Common myeloid progenitor, CD34-positive (primary cell): Measurements from ENCODE around the gene PLEKHA8.

ENCODE experiments used
- CTCF ChIA-PET: fragments of 350-600 bp; sonication (Branson Sonifier 250); formaldehyde crosslinking; loops from one replicate; lab custom pipeline; 2021; ENCODE audit warnings: antibody characterized with exemption; lab: Charles Lee
- POLR2A ChIA-PET: fragments of 350-600 bp; sonication (Branson Sonifier 250); formaldehyde crosslinking; loops from one replicate; lab custom pipeline; 2021; ENCODE audit warnings: antibody characterized with exemption; lab: Charles Lee
- DNase-seq, 3 donors: peaks; one replicate each; pipeline versions ENCODE4 v3.0.0 to v3.0.0-alpha.2; 2013
- H3K27ac ChIP-seq, 2 experiments: 1 replicate in 1 of 2; 2 replicates in 1 of 2; pipeline ENCODE4 v1.7.0; 2013; ENCODE audit warnings: inconsistent platforms in 2 of 2, low read length in 2 of 2, mild to moderate bottlenecking in 2 of 2, low read depth in 1 of 2, moderate library complexity in 1 of 2; ENCODE audit not compliant: severe bottlenecking in 2 of 2, insufficient read depth in 1 of 2, poor library complexity in 1 of 2
- H3K27me3 ChIP-seq, 5 experiments: replicated peaks in 2 of 5; 1 replicate in 3 of 5; 2 replicates in 2 of 5; pipeline versions ENCODE4 v1.6.1 to v1.7.0; 2013; ENCODE audit warnings: low read length in 4 of 5, mild to moderate bottlenecking in 2 of 5, moderate library complexity in 2 of 5, inconsistent platforms in 1 of 5; ENCODE audit not compliant: insufficient read depth in 5 of 5, control insufficient read depth in 4 of 5
- H3K36me3 ChIP-seq, 4 experiments: 1 replicate in 2 of 4; 2 replicates in 2 of 4; pipeline versions ENCODE4 v1.6.1 to v1.7.0; 2013; ENCODE audit warnings: low read length in 3 of 4, control low read depth in 1 of 4, mild to moderate bottlenecking in 1 of 4; ENCODE audit not compliant: control insufficient read depth in 4 of 4, insufficient read depth in 4 of 4
- H3K4me1 ChIP-seq, 4 experiments: 1 replicate in 3 of 4; 2 replicates in 1 of 4; pipeline versions ENCODE4 v1.6.1 to v1.7.1; 2013; ENCODE audit warnings: low read length in 3 of 4, mild to moderate bottlenecking in 3 of 4, control low read depth in 1 of 4, inconsistent platforms in 1 of 4, moderate library complexity in 1 of 4; ENCODE audit not compliant: control insufficient read depth in 4 of 4, insufficient read depth in 4 of 4; ENCODE audit errors: control extremely low read depth in 1 of 4
- H3K4me3 ChIP-seq, 7 experiments: 1 replicate in 4 of 7; 2 replicates in 3 of 7; pipeline versions ENCODE4 v1.5.1 to v1.7.0; 2013; ENCODE audit warnings: mild to moderate bottlenecking in 7 of 7, low read length in 6 of 7, moderate library complexity in 6 of 7, inconsistent platforms in 2 of 7, low read depth in 2 of 7, control low read depth in 1 of 7; ENCODE audit not compliant: insufficient read depth in 4 of 7, control insufficient read depth in 1 of 7; ENCODE audit errors: extremely low read depth in 1 of 7
- H3K9me3 ChIP-seq, 5 experiments: 1 replicate in 4 of 5; 2 replicates in 1 of 5; pipeline versions ENCODE4 v1.6.1 to v1.7.1; 2013; ENCODE audit warnings: low read length in 4 of 5, mild to moderate bottlenecking in 2 of 5, inconsistent platforms in 1 of 5, low read depth in 1 of 5, moderate library complexity in 1 of 5; ENCODE audit not compliant: control insufficient read depth in 4 of 5, insufficient read depth in 2 of 5; ENCODE audit errors: control extremely low read depth in 1 of 5
- WGBS: methylation state at CpG from one replicate; pipeline ENCODE4 v1.1.5; 2013; ENCODE audit not compliant: insufficient coverage; 5-methylcytosine and 5-hydroxymethylcytosine counted together

Gene PLEKHA8

DNA sequence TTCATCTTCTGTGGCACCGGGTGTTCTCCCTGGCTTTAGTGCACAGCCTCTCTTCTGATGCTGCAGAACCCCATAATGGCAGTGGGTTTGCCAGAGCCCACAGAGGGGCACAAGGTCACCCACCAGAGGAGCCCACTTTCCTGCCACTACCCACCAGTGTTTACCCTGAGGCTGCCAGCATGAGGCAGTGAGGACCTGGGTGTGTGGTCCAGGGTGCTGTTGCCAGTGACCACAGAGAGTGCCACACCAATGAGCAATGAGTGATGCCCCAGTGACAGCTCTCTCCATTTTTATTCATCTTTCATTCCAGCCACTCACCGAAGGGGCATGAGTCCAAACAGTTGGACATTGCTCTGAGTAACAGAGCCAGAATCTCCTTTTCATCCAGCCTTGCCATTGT, 141.4 kb downstream of the PLEKHA8 start:
- DNase-seq = no peak
- 100% methylated on average over 2 of the region's 2 CpGs for WGBS
- Histone ChIP-seq H3K9me3 (no peaks in the 10 kb centered on the region), H3K4me1 (peaks cover 0 to 5% (median 0%) of the 10 kb centered on the region in 4 experiments), H3K36me3 (peaks cover 0 to 33% (median 11%) of the 10 kb centered on the region in 4 experiments), H3K27me3 (no peaks in the 10 kb centered on the region), H3K27ac (no peak overlapping the region), H3K4me3 (no peak overlapping the region)
- ChIA-PET CTCF (interaction anchor here (1.1 to 1.4 kb wide), 2 partner anchors 11 to 84 kb away, joined by 3 to 5 read pairs; no protein-coding TSS in a partner anchor), POLR2A (no interaction called here)

DNA sequence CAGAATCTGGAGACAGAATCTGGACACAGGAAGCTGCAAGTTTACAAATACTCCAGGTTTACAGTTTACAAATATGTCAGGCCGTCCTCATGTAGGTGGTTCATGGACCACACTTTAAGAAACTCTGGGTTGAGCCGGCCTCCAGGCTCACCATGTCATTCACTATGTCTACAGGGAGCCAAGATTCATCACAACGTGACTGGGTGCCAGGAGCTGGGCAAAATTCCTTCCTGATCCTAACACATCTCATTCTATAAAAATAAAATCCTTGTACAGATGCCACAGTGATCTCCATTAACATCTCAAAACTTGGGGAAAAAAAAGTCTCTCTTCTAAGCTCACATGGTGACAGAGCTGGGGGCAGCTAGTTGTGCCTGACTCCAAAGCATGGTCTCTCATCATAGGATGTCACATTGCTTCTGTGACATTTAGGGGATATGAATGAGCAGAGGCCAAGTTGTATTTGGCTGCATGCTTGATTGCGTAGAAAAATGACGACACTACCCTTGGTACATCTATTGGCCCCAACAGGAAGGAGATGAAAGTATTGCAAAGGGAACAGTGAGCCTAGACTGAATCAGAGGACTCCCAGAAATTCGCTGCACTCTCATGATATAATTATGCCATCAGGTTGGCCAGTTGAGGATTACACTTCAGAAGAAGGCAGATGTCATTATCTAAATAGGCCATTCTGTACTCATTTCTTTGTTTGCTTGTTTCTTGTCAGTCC, 142.4 kb downstream of the PLEKHA8 start:
- 99% methylated on average over 6 of the region's 6 CpGs for WGBS
- no peaks in the 10 kb centered on the region for H3K4me1 ChIP-seq
- DNase-seq = no peak

GRCh38 chr7:30171766-30172447, 143.7 kb downstream of the PLEKHA8 start:
- CTCF ChIA-PET = no interaction called here
- H3K27me3 ChIP-seq = no peaks in the 10 kb centered on the region
- POLR2A ChIA-PET = no interaction called here
- H3K36me3 ChIP-seq = peaks cover 0 to 14% (median 5%) of the 10 kb centered on the region in 4 experiments
- H3K4me1 ChIP-seq = no peaks in the 10 kb centered on the region
- no peaks in the 10 kb centered on the region for H3K9me3 ChIP-seq
- WGBS = 97% methylated on average over 7 of the region's 9 CpGs
- H3K4me3 ChIP-seq = no peak overlapping the region
- H3K27ac ChIP-seq = no peak overlapping the region
- no peak for DNase-seq

More for the DNA sequence above, 142.4 kb downstream of the PLEKHA8 start:
- H3K27me3 ChIP-seq = no peaks in the 10 kb centered on the region
- H3K9me3 ChIP-seq = no peaks in the 10 kb centered on the region
- H3K4me3 ChIP-seq = no peak overlapping the region
- no peak overlapping the region for H3K27ac ChIP-seq
- CTCF ChIA-PET = interaction anchor here (1.1 kb wide), 1 partner anchor 10 kb away, joined by 5 read pairs; no protein-coding TSS in a partner anchor
- POLR2A ChIA-PET = no interaction called here
- peaks cover 0 to 24% (median 6%) of the 10 kb centered on the region in 4 experiments for H3K36me3 ChIP-seq

DNA sequence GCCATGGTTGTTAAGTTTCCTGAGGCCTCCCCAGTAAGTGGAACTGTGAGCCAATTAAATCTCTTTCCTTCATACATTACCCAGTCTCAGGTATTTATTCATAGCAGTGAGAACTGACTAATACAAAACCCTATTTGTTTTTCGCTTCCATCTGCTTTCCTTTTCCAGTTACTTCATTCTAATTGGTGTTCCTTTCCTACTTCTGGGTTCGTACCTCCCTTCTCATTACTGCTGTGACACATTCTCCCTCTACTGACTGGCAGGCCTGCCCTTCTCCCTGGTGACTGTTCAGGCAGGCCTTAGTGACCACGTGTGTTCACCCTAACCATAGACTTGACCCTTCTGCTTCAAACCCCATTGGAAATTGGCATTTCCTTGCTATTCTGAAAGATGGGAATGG, 144.2 kb downstream of the PLEKHA8 start:
- CTCF ChIA-PET = interaction anchor here (3.0 kb wide), 1 partner anchor 8 kb away, joined by 11 read pairs; no protein-coding TSS in a partner anchor
- WGBS = 100% methylated on average over 2 of the region's 3 CpGs
- POLR2A ChIA-PET = no interaction called here

GRCh38 chr7:30173058-30173897, 145.1 kb downstream of the PLEKHA8 start:
- DNase-seq = no peak
- Histone ChIP-seq H3K27ac (no peak overlapping the region), H3K36me3 (peaks cover 0 to 10% (median 1%) of the 10 kb centered on the region in 4 experiments), H3K4me3 (no peak overlapping the region), H3K4me1 (no peaks in the 10 kb centered on the region), H3K27me3 (no peaks in the 10 kb centered on the region), H3K9me3 (no peaks in the 10 kb centered on the region)
- CTCF ChIA-PET = interaction anchor here (3.0 kb wide), 1 partner anchor 9 kb away, joined by 11 read pairs; no protein-coding TSS in a partner anchor
- WGBS = 91% methylated on average over 12 of the region's 13 CpGs
- POLR2A ChIA-PET = no interaction called here

More for the DNA sequence above, 144.2 kb downstream of the PLEKHA8 start:
- Histone ChIP-seq H3K36me3 (peaks cover 0 to 16% (median 4%) of the 10 kb centered on the region in 4 experiments), H3K4me3 (no peak overlapping the region), H3K27me3 (no peaks in the 10 kb centered on the region), H3K9me3 (no peaks in the 10 kb centered on the region), H3K27ac (no peak overlapping the region), H3K4me1 (no peaks in the 10 kb centered on the region)
- DNase-seq = no peak

GRCh38 chr7:30175180-30175579, 147.0 kb downstream of the PLEKHA8 start:
- Histone ChIP-seq H3K27ac (no peak overlapping the region), H3K27me3 (no peaks in the 10 kb centered on the region), H3K4me3 (no peak overlapping the region), H3K9me3 (no peaks in the 10 kb centered on the region), H3K36me3 (peaks cover 0 to 6% (median 0%) of the 10 kb centered on the region in 4 experiments), H3K4me1 (peaks cover 0 to 2% (median 1%) of the 10 kb centered on the region in 4 experiments)
- CTCF ChIA-PET = interaction anchor here (0.7 to 3.0 kb wide), 3 partner anchors 10 to 28 kb away, joined by 3 to 11 read pairs (median 3); no protein-coding TSS in a partner anchor
- DNase-seq = no peak
- POLR2A ChIA-PET = no interaction called here
- WGBS = 83% methylated on average over 3 of the region's 3 CpGs
